DND-41 (cell line): ENCODE measurements around the gene GNAS-AS1.

Experiments
- EZH2 ChIP-seq: IDR thresholded peaks from 3 replicates; pipeline ENCODE4 v1.6.1; 2012; ENCODE audit warnings: borderline replicate concordance, low read depth, mild to moderate bottlenecking, moderate library complexity, low read length, inconsistent platforms; ENCODE audit not compliant: severe bottlenecking
- TF ChIP-seq, protein P1 (sequence below): IDR thresholded peaks from 2 replicates; pipeline ENCODE4 v1.5.1; 2012; ENCODE audit warnings: borderline replicate concordance, low read length, moderate library complexity, mild to moderate bottlenecking; ENCODE audit not compliant: poor library complexity, severe bottlenecking; ENCODE audit errors: extremely low read depth

DNA sequence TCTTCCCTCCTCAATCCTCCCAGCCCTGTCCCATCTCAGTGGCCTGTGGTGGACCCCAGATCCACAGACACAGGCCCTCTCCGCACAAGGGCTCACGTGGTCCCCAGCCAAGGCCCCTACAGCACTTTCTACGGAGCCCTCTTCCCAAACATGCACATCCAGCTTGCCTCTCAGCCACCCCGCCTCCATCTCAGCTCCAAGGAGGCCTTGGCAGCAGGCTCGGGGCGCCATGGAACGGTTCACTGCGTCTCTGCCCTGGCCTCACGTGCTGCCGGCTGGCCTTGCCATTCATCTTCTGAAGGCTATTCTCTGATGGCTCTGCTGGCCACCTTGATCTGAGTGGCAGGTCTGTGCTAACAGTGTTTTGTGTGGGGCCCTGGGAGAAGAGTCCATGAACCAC lies 33.0 kb downstream of the GNAS-AS1 start:
- TF ChIP-seq, protein P1, sequence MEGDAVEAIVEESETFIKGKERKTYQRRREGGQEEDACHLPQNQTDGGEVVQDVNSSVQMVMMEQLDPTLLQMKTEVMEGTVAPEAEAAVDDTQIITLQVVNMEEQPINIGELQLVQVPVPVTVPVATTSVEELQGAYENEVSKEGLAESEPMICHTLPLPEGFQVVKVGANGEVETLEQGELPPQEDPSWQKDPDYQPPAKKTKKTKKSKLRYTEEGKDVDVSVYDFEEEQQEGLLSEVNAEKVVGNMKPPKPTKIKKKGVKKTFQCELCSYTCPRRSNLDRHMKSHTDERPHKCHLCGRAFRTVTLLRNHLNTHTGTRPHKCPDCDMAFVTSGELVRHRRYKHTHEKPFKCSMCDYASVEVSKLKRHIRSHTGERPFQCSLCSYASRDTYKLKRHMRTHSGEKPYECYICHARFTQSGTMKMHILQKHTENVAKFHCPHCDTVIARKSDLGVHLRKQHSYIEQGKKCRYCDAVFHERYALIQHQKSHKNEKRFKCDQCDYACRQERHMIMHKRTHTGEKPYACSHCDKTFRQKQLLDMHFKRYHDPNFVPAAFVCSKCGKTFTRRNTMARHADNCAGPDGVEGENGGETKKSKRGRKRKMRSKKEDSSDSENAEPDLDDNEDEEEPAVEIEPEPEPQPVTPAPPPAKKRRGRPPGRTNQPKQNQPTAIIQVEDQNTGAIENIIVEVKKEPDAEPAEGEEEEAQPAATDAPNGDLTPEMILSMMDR: no peak
- no peak for TF ChIP-seq EZH2
